AG10803 (cell line): ENCODE measurements around the gene LYPLAL1.

Experiments
- DNase-seq: peaks from one replicate; pipeline ENCODE4 v3.0.0; 2010; ENCODE audit warnings: low read depth
- H3K4me3 ChIP-seq: 2 replicates; pipeline ENCODE4 v1.5.1; 2011; ENCODE audit warnings: mild to moderate bottlenecking, low read length, control low read depth
- CTCF ChIP-seq: conservative IDR thresholded peaks from 2 replicates; pipeline ENCODE4 v1.5.1; 2011; ENCODE audit warnings: mild to moderate bottlenecking, low read length, control low read depth, inconsistent platforms

LYPLAL1 gene

GRCh38 chr1:219138747-219139146, 34.9 kb upstream of the LYPLAL1 start:
- no peak for DNase-seq
- H3K4me3 ChIP-seq = no peak overlapping the region
- no peak for TF ChIP-seq CTCF

GRCh38 chr1:219140303-219140877, 33.3 kb upstream of the LYPLAL1 start:
- H3K4me3 ChIP-seq = no peak overlapping the region
- TF ChIP-seq CTCF = no peak
- DNase-seq = no peak

- DNase-seq = no peak
- TF ChIP-seq CTCF = no peak
- H3K4me3 ChIP-seq = no peak overlapping the region
Measured at GRCh38 chr1:219143735-219144134, 29.9 kb upstream of the LYPLAL1 start.

GRCh38 chr1:219144658-219145315, 28.9 kb upstream of the LYPLAL1 start:
- no peak overlapping the region for H3K4me3 ChIP-seq
- DNase-seq = no peak
- no peak for TF ChIP-seq CTCF

- TF ChIP-seq CTCF = no peak
- H3K4me3 ChIP-seq = no peak overlapping the region
- no peak for DNase-seq
Measured at GRCh38 chr1:219147571-219148019, 26.1 kb upstream of the LYPLAL1 start.

- no peak overlapping the region for H3K4me3 ChIP-seq
- no peak for TF ChIP-seq CTCF
- DNase-seq = no peak
Measured at GRCh38 chr1:219149009-219149577, 24.6 kb upstream of the LYPLAL1 start.

- no peak for TF ChIP-seq CTCF
- no peak for DNase-seq
- H3K4me3 ChIP-seq = no peak overlapping the region
Measured at GRCh38 chr1:219149953-219150352, 23.7 kb upstream of the LYPLAL1 start.
